ENCODE data around the gene RYR1. TPM values are rescaled to one million over a fixed set of nuclear protein-coding genes. Genes with fewer than 3 reads are reported as not detected.

Gene RYR1
- total RNA-seq, 1 donor from 2014 or later: 0.65 TPM

- peak; percentile 93 for TF ChIP-seq CTCF (IDR thresholded peaks at IDR 0.05; ENCODE audit: unreplicated experiment)
- H3K27ac Mint-ChIP-seq: peak overlapping the region; percentile 88
- H3K9me3 Mint-ChIP-seq (ENCODE audit: low read depth): no peaks in the 10 kb centered on the region
- peaks cover 26% of the 10 kb centered on the region for H3K4me1 Mint-ChIP-seq (ENCODE audit: low read depth)
- peak; percentile 79 for DNase-seq (ENCODE audit: low spot score, unreplicated experiment)
- H3K36me3 Mint-ChIP-seq (ENCODE audit: insufficient read depth): peaks cover 15% of the 10 kb centered on the region
- no peak overlapping the region for H3K4me3 Mint-ChIP-seq (ENCODE audit: low read depth)
- no peaks in the 10 kb centered on the region for H3K27me3 Mint-ChIP-seq
These were observed 201.4 kb downstream of the RYR1 start for GRCh38 chr19:38634757-38635482.

GRCh38 chr19:38635483-38636399 lies 202.2 kb downstream of the RYR1 start:
- peaks cover 15% of the 10 kb centered on the region for H3K36me3 Mint-ChIP-seq (ENCODE audit: insufficient read depth)
- no peaks in the 10 kb centered on the region for H3K27me3 Mint-ChIP-seq
- peak overlapping the region; percentile 70 for H3K27ac Mint-ChIP-seq
- H3K4me3 Mint-ChIP-seq (ENCODE audit: low read depth): no peak overlapping the region
- no peaks in the 10 kb centered on the region for H3K9me3 Mint-ChIP-seq (ENCODE audit: low read depth)
- H3K4me1 Mint-ChIP-seq (ENCODE audit: low read depth): peaks cover 26% of the 10 kb centered on the region
- no peak for DNase-seq (ENCODE audit: low spot score, unreplicated experiment)
- TF ChIP-seq CTCF (IDR thresholded peaks at IDR 0.05; ENCODE audit: unreplicated experiment): no peak

Other genes starting within 250 kb of the RYR1 start
- 4.8 and 4.9 TPM in 2 replicates for gene DPF1, start 209.5 kb upstream of the RYR1 start, total RNA-seq
- gene PPP1R14A, start 177.3 kb upstream of the RYR1 start, total RNA-seq: 15.2 and 17.2 TPM in 2 replicates
- gene SPINT2, start 169.1 kb upstream of the RYR1 start, total RNA-seq: 519 and 559 TPM in 2 replicates
- 3.0 and 3.5 TPM in 2 replicates for gene C19orf33, start 129.4 kb upstream of the RYR1 start, total RNA-seq
- 29.6 and 31.3 TPM in 2 replicates for gene YIF1B, start 117.7 kb upstream of the RYR1 start, total RNA-seq
- gene KCNK6, start 113.8 kb upstream of the RYR1 start, total RNA-seq: 0.43 and 0.53 TPM in 2 replicates
- 21.0 TPM in 2 replicates for gene CATSPERG, start 97.9 kb upstream of the RYR1 start, total RNA-seq
- 122 and 128 TPM in 2 replicates for gene PSMD8, start 59.1 kb upstream of the RYR1 start, total RNA-seq
- 2.8 and 3.3 TPM in 2 replicates for gene GGN, start 45.7 kb upstream of the RYR1 start, total RNA-seq
- 13.0 and 13.6 TPM in 2 replicates for gene SPRED3, start 45.0 kb upstream of the RYR1 start, total RNA-seq
- 14.7 and 19.6 TPM in 2 replicates for gene FAM98C, start 30.6 kb upstream of the RYR1 start, total RNA-seq
- gene RASGRP4, start 7.5 kb upstream of the RYR1 start, total RNA-seq: not detected in 2 replicates
- 6.7 and 10.9 TPM in 2 replicates for gene MAP4K1, start 184.3 kb downstream of the RYR1 start, total RNA-seq
- gene EIF3K, start 185.5 kb downstream of the RYR1 start, total RNA-seq: 193 and 203 TPM in 2 replicates
- gene ACTN4, start 214.0 kb downstream of the RYR1 start, total RNA-seq: 639 and 657 TPM in 2 replicates

All from progenitor cell of endocrine pancreas (in vitro differentiated cells).